ENCODE data around the gene LIMCH1. TPM values are rescaled to one million over a fixed set of nuclear protein-coding genes. Genes with fewer than 3 reads are reported as not detected.

Gene LIMCH1
- polyA plus RNA-seq, 1 donor (not counting 4 experiments of a cell fraction or from before 2014, with no cell fraction given), result 1.1 TPM

- Histone ChIP-seq H3K27me3 (ENCODE audit: control insufficient read depth, extremely low read depth, insufficient read depth, low read length) (no peaks in the 10 kb centered on the region), H2AFZ (ENCODE audit: control insufficient read depth, low read length) (no peak overlapping the region)
- dilution Hi-C loops (cut with MboI; ENCODE audit: extremely low pct_ligation_motif_present, low sequenced_read_pairs), result no loop called here
Observed at GRCh38 chr4:41679991-41680390, 142.0 kb downstream of the LIMCH1 start.

GRCh38 chr4:41681054-41681453 lies 143.1 kb downstream of the LIMCH1 start:
- no peaks in the 10 kb centered on the region for H3K79me2 ChIP-seq (ENCODE audit: control insufficient read depth, insufficient read depth, low read length)
- no peak overlapping the region for H3K9ac ChIP-seq (ENCODE audit: control insufficient read depth, extremely low read depth, insufficient read depth, low read length)
- H3K4me2 ChIP-seq (ENCODE audit: control insufficient read depth, extremely low read depth, insufficient read depth, low read depth, low read length), result no peak overlapping the region
- no peak for FAIRE-seq
- H4K20me1 ChIP-seq (ENCODE audit: control insufficient read depth, extremely low read depth, insufficient read depth, low read length), result no peaks in the 10 kb centered on the region
- no peaks in the 10 kb centered on the region for H3K9me3 ChIP-seq (ENCODE audit: control insufficient read depth, low read depth, low read length)
- no peak for TF ChIP-seq EZH2 (IDR thresholded peaks at IDR 0.05; ENCODE audit: low read length)
- TF ChIP-seq CTCF (optimal IDR thresholded peaks at IDR 0.05 in 1 of 3, IDR thresholded peaks at IDR 0.05 in 1 of 3, conservative IDR thresholded peaks at IDR 0.05 in 1 of 3; ENCODE audit: extremely low read depth in 1 of 3, insufficient read depth in 2 of 3, low read length in 3 of 3), result no peak
- no peak overlapping the region for H3K27ac ChIP-seq (ENCODE audit: control insufficient read depth, insufficient read depth, low read length)
- no peaks in the 10 kb centered on the region for H3K9me1 ChIP-seq (ENCODE audit: control insufficient read depth, extremely low read depth, insufficient read depth, low read length)
- H2AFZ ChIP-seq (ENCODE audit: control insufficient read depth, low read length), result no peak overlapping the region
- no peaks in the 10 kb centered on the region for H3K36me3 ChIP-seq (ENCODE audit: control insufficient read depth in 2 of 2, extremely low read depth in 1 of 2, insufficient read depth in 2 of 2, low read length in 2 of 2)
- no peak overlapping the region for H3K4me3 ChIP-seq (ENCODE audit: control insufficient read depth in 2 of 3, extremely low read depth in 1 of 3, insufficient read depth in 2 of 3, low read depth in 1 of 3, low read length in 3 of 3)
- H3K27me3 ChIP-seq (ENCODE audit: control insufficient read depth, extremely low read depth, insufficient read depth, low read length), result no peaks in the 10 kb centered on the region
- H3K4me1 ChIP-seq (ENCODE audit: control insufficient read depth, extremely low read depth, insufficient read depth, low read length), result no peaks in the 10 kb centered on the region
- DNase-seq (ENCODE audit: low read depth, low spot score), result no peak
- dilution Hi-C loops (cut with MboI; ENCODE audit: extremely low pct_ligation_motif_present, low sequenced_read_pairs), result no loop called here

More at GRCh38 chr4:41679991-41680390, 142.0 kb downstream of the LIMCH1 start:
- TF ChIP-seq CTCF (optimal IDR thresholded peaks at IDR 0.05 in 1 of 3, IDR thresholded peaks at IDR 0.05 in 1 of 3, conservative IDR thresholded peaks at IDR 0.05 in 1 of 3; ENCODE audit: extremely low read depth in 1 of 3, insufficient read depth in 2 of 3, low read length in 3 of 3) (no peak), EZH2 (IDR thresholded peaks at IDR 0.05; ENCODE audit: low read length) (no peak)
- Histone ChIP-seq H4K20me1 (ENCODE audit: control insufficient read depth, extremely low read depth, insufficient read depth, low read length) (no peaks in the 10 kb centered on the region), H3K4me2 (ENCODE audit: control insufficient read depth, extremely low read depth, insufficient read depth, low read depth, low read length) (no peak overlapping the region), H3K79me2 (ENCODE audit: control insufficient read depth, insufficient read depth, low read length) (no peaks in the 10 kb centered on the region), H3K4me1 (ENCODE audit: control insufficient read depth, extremely low read depth, insufficient read depth, low read length) (no peaks in the 10 kb centered on the region), H3K9me1 (ENCODE audit: control insufficient read depth, extremely low read depth, insufficient read depth, low read length) (no peaks in the 10 kb centered on the region), H3K36me3 (ENCODE audit: control insufficient read depth in 2 of 2, extremely low read depth in 1 of 2, insufficient read depth in 2 of 2, low read length in 2 of 2) (no peaks in the 10 kb centered on the region), H3K4me3 (ENCODE audit: control insufficient read depth in 2 of 3, extremely low read depth in 1 of 3, insufficient read depth in 2 of 3, low read depth in 1 of 3, low read length in 3 of 3) (no peak overlapping the region), H3K9me3 (ENCODE audit: control insufficient read depth, low read depth, low read length) (no peaks in the 10 kb centered on the region), H3K9ac (ENCODE audit: control insufficient read depth, extremely low read depth, insufficient read depth, low read length) (no peak overlapping the region), H3K27ac (ENCODE audit: control insufficient read depth, insufficient read depth, low read length) (no peak overlapping the region)
- no peak for FAIRE-seq
- no peak for DNase-seq (ENCODE audit: low read depth, low spot score)

Measured in keratinocyte (primary cell).